NCI-H446 treated with DMSO at 0.1 percent for 48 hours (cell line): ENCODE data around the gene USP37.
A peak's percentile ranks its signal among the peaks of the same experiment; 100 is the strongest.

Experiments used
- DNase-seq: peaks from one replicate; lab custom pipeline; 2025; lab: John Stamatoyannopoulos, UW

Gene USP37

DNA sequence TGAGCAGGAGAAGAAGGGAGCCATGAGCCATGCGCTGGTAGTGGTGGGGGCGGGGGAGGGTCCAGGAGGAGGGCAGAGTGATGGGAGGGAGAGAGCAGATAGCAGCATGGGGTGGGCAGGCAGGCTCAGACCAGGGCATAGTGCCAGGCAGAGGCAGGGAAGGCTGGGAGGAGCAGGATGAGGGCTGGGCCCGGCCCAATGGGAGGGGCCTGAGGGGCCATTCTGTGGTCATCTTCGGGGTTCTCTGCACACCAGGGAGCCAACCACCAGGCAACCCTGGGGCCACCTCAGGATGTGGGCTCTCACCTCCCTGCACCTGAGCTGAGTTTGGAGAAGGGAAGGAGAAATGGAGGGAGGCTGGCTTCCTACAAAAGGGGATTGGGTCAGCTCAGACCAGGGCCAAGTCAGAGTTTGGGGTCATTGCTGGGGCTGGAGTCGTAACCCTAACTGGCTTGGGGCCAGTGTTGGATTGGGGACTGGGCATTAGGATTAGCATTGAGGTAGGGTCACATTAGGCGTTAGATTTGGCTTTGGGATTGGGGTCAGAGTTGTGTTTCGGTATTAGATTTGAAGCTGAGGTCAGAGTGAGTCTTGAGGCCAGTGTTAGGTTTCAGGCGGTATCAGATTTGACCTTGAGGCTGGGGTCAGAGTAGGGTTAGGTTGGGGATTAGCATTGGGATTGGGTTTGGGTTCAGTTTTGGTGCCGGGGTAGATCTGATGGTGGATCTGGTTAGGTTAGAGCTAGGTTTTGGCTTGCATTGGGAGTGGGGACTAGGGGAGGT, 138.0 kb downstream of the USP37 start:
- DNase-seq, result no peak

DNA sequence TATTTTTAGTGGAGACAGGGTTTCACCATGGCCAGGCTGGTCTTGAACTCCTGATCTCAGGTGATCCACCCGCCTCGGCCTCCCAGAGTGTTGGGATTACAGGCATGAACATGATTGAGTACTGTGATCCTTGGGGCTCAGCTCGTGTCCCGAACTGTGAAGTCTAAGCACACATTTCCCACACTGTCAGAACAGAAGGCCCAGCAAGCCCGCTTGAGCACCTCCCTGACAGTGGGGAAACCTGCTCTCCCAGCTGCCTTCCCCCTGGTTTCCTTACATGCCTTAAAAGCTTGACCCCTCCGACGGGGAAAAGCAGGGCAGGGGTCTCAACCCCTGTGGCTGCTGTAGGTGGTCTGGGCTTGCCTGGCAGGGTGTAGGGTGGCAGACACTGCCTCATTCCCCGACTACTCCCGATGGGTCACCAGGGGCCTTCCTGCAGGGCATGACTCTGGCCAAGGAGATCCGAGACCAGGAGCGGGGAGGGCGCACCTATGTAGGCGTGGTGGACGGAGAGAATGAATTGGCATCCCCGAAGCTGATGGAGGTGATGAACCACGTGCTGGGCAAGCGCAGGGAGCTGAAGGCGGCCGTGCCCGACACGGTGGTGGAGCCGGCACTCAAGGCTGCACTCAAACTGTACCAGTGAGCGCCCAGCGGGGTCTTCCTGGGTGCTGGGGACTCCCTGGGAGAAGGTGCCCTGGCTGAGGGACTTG, 139.1 kb downstream of the USP37 start:
- no peak for DNase-seq

DNA sequence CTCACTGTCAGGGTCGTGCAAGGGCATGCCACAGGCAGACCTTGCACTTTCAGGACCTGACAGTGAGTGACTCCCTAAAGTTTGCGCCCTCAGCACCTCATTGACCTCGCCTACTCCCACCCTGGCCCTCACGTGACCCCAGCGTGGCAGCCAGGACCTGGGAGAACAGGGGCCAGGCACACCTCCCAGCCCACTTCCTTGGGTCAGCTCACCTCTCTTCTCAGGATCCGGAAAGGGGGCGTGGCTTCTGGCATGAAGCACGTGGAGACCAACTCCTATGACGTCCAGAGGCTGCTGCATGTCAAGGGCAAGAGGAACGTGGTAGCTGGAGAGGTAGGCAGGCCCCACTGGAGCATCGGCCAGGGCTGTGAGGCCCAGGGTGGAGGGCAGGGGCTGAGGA, 140.4 kb downstream of the USP37 start:
- DNase-seq, result no peak

DNA sequence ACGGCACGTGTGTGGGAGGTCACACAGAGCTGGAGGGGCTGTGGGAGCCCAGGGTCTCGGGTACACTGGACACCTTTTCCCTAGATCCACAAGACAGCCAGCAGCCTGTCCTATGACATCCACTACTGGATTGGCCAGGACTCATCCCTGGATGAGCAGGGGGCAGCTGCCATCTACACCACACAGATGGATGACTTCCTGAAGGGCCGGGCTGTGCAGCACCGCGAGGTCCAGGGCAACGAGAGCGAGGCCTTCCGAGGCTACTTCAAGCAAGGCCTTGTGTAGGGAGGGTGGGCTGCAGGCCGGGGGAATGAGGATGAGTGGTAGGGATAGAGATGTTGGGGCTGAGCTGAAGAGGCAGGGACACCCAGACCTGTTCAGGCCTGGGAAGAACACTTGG, 142.6 kb downstream of the USP37 start:
- DNase-seq, result no peak

DNA sequence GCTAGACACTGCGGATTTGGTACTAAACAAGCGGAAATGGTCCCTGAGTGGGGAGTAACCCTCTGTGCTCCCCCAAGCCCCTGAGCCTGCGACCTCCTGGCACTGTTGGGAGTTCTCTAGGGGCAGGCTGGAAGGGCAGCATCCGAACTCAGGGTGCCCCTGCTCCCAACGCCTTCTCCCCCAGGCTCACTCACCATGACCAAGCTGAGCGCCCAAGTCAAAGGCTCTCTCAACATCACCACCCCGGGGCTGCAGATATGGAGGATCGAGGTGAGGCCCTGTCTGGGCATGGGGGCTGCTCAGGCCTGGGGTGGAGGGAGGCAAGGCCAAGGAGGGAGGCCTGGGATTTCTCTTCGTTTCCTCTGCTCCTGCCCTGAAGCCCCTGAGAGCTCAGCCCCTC, 144.6 kb downstream of the USP37 start:
- no peak for DNase-seq

DNA sequence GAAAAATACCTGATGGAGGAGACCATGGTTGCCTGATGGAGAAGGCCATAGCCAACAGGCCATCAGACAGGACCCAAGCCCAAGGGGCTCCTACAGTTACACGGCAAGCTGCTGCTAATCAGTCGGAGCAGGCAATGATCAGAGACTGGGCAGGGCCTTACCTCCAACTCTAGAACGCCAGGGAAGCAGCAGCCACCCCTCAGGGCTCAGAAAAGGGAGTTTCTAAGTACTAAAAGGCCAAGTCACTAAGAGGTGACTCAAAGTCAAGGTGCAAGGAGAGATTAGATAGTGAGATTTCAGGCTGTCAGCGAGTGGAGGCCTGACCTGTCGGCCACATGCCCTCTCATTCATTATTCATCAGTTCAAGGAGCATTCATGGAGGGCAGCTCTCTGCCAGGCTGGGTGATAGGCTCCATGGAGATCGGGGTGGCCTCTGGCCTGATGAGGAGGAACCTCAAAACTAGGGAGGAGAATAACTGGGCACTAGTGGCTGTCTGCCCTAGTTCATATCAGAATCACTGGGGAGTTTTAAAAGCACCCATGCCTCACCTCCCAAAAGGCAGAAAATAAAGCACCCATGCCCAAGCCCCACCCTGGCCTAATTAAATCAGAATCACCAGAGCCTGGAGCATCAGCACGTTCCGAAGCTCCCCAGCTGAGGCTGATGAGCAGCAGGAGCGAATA, 145.6 kb downstream of the USP37 start:
- no peak for DNase-seq

DNA sequence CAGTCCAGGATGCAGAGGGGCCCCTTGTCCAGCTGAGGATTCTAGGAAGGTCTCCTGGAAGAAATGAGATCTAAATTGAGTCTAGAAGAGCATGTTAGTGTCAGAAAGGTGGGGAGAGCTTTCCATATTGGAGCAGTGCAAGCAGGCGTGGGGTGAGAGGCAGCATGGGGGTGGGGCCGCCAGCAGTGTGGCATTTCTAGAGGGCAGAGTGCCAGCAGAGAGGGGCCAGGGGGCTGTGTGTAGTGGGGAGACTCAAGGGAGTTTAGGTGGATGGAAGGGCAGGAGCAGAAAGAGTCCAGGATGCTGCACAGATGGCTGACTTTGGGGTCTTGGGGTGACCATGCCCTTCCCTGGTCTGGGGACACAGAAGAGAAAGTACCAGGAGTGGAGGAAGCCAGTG, 147.1 kb downstream of the USP37 start:
- no peak for DNase-seq

DNA sequence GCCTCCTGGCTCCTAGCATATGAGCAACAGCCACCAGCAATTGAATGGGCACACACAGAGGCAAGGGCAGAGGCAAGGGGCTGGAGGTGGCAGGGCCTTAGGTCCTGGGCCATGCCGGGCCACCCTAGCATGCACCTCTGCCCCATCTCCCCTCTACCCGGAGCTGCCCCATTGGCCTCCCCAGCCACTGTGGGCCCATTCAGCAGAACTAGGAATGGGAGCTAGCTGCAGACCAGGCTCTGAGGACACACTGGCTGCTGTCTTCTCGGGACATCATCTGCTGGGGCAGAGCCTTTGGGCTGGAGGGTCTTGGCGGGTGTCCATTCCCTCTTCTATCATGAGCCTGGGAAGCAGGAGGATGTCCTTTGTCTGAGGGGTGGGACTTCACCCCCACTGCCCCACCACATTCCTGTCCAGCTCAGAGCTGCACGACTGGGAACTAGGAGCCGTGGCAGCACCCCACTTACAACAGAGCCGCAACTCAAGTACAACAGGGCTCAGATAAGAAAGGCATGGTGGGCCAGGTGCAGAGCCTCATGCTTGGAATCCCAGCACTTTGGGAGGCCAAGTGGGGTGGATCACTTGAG, 148.4 kb downstream of the USP37 start:
- DNase-seq, result no peak

DNA sequence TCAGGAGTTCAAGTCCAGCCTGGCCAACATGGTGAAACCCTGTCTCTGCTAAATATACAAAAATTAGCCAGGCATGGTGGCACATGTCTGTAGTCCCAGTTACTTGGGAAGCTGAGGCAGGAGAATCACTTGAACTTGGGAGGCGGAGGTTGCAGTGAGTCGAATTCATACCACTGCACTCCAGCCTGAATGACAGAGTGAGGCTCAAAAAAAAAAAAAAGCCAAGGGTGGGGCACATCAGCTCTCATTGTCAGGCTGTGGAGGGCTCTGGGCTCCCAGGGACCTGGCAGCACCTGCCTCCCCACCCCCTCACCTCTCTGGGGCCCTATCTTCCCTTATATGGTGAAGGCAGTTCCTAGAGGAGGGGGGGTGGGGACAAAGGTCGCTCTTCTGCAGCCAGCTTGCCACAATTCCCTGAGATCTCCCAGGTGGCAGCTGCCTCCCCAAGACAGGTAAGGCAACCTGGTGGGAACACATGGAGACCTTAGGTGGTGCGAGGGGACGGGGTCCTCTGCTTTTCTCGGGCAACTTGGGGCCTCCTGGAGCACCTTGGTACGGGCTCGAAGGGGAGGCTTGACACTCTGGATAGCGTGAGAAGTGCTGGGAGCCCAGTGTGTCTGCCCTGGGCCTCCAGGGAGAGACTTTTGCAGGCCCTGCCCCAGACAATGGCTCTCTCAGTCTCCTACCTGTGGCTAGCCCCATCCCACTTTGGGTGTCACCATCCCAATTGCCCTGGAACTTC, 149.3 kb downstream of the USP37 start, which contains the start of gene VIL1:
Gene VIL1, plus strand, starts transcription at position 407 of the 742 bp plus-strand sequence. CDS start 4,656 bp downstream, outside the sequence.
- DNase-seq, result no peak

DNA sequence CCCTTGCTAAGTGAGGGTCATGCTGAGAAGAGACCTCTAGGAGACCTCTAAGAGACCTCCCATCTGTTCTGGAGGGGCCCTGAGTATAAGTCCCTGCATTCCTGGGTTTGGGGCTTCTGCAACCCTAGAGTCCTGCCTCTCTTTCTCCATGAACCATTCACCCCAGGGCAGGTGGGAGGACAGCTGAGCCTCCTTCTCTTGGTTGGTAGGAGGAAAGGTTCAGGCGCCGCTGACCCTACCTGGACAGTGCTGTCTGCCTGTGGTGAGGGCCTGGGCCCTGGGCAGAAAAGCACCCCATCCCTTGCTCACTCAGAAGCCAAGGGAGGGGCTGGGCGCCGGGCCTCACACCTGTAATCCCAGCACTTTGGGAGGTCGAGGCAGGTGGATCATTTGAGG, 149.8 kb downstream of the USP37 start:
- no peak for DNase-seq

DNA sequence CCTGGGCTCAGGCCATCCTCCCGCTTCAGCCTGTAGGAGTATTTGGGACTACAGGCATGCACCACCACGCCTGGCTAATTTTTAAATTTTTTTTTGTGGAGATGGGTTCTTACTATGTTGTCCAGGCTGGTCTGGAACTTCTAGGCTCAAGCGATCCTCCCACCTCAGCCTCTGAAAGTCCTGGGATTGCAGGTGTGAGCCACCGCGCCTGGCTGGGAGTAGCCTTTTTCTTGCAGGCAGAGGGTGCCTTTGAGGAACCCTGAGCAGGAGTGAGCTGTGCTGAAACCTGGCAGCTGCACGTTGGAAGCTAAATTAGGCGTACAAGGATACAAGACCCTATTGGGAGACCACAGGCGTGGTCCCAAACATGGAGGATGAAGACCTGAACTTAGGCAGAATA, 160.4 kb downstream of the USP37 start:
- no peak for DNase-seq

DNA sequence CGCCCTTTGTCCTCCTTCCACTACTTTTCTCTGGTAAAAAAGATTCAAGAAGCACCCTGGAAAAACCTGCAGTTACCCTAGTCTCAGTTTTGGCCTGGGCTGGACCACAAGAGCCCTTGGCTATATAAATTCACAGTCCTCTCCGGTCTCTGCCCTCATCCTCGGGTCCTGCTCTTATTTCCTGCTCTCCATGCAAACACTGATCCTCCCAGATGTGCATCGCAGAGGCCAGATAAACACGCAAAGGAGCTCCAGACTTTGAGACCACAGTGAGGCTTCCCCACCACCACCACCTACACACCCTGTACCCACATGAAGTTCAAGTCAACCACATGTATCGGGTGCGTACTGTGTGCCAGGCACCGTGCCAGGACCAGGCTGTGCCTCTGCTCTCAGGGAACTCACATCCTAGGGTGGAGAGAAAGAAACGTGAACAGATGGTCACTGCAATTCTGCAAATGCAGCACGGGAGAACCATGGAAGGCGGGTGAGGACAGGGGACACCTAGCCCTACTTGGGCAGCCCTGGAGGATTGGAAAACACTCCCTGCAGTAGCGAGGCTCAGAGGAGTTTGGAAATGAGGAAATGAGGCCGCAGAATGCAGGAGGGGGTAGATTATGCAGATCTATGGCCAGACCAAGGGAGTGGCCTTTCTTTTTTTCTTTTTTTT, 161.1 kb downstream of the USP37 start:
- DNase-seq, result peak; percentile 65

DNA sequence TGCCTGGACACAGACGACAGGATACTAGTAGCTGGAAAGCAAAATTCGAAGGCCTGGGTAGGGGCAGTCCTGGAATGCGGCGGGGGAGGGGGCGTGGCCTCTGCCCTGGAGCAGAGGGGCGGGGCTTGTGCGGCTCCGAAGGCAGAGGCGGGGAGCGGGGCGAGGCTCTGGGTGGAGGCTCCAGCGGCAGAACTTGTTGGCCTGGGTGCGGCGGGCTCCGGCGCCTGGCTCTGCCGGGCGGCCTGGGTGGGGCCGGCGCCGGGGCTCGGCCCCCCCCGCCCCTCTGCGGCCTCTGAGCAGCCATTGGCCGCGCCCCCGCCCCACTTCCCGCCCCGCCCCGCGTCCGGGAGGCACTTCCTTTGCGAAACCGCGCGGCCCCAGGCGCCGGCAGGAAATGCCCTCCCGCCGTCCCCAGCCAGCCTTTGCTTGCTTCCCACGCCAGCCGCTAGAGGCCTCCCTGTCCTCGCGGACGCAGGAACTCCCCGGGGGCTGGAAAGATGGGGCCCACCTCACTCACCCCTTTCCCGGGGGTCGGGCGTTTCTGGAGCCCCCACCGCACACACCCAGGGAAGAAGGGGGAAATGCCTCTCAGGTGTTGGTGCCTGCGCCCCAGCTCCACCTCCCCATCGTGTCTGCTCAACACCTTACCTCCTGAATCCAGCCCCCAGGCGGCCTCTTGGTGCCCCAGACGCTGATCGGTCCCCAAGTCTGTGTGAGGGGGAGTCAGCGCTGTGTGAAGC, 161.8 kb downstream of the USP37 start:
- peak; percentile 89 for DNase-seq

DNA sequence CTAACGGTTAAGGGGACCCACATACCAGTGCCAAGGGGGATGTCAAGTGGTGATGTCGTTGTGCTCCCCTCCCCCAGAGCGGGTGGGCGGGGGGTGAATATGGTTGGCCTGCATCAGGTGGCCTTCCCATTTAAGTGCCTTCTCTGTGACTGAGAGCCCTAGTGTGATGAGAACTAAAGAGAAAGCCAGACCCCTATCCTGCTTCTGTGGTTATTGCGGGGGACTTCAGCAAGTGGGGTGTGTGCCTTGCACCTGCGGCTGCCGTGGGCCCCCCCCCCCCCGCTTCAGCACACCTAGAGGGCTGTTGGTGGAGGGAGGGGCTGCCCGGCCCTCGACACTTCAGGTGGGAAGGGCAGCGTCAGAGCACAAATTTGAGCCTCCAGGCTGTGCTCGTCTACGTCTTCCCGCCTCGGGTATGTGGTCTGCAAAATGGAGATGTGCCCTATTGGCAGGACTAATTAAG, 162.4 kb downstream of the USP37 start:
- DNase-seq, result no peak

DNA sequence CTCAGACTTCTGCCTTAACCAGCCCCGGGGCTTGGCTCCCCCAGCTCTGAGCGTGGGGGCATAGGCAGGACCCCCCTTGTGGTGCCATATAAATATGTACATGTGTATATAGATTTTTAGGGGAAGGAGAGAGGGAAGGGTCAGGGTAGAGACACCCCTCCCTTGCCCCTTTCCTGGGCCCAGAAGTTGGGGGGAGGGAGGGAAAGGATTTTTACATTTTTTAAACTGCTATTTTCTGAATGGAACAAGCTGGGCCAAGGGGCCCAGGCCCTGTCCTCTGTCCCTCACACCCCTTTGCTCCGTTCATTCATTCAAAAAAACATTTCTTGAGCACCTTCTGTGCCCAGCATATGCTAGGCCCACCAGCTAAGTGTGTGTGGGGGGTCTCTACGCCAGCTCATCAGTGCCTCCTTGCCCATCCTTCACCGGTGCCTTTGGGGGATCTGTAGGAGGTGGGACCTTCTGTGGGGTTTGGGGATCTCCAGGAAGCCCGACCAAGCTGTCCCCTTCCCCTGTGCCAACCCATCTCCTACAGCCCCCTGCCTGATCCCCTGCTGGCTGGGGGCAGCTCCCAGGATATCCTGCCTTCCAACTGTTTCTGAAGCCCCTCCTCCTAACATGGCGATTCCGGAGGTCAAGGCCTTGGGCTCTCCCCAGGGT, 162.9 kb downstream of the USP37 start:
- DNase-seq, result no peak

DNA sequence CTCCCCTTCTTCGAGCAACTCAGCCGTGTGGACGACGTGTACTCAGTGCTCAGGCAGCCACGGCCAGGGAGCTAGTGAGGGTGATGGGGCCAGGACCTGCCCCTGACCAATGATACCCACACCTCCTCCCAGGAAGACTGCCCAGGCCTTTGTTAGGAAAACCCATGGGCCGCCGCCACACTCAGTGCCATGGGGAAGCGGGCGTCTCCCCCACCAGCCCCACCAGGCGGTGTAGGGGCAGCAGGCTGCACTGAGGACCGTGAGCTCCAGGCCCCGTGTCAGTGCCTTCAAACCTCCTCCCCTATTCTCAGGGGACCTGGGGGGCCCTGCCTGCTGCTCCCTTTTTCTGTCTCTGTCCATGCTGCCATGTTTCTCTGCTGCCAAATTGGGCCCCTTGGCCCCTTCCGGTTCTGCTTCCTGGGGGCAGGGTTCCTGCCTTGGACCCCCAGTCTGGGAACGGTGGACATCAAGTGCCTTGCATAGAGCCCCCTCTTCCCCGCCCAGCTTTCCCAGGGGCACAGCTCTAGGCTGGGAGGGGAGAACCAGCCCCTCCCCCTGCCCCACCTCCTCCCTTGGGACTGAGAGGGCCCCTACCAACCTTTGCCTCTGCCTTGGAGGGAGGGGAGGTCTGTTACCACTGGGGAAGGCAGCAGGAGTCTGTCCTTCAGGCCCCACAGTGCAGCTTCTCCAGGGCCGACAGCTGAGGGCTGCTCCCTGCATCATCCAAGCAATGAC, 163.6 kb downstream of the USP37 start:
- no peak for DNase-seq

DNA sequence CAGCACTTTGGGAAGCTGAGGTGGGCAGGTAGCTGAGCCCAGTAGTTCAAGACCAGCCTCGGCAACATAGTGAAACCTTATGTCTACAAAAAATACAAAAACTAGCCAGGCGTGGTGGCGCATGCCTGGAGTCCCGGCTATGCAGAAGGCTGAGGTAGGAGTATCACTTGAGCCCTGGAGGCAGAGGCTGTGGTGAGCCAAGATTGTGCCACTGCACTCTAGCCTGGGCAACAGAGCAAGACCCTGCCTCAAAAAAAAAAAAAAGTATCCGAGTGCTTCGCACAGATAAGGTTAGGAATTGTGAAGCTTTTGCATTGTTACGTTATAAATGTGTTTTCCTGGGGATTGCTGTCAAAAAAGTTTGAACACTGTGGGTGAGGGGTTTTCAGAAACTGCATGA, 164.3 kb downstream of the USP37 start:
- no peak for DNase-seq

DNA sequence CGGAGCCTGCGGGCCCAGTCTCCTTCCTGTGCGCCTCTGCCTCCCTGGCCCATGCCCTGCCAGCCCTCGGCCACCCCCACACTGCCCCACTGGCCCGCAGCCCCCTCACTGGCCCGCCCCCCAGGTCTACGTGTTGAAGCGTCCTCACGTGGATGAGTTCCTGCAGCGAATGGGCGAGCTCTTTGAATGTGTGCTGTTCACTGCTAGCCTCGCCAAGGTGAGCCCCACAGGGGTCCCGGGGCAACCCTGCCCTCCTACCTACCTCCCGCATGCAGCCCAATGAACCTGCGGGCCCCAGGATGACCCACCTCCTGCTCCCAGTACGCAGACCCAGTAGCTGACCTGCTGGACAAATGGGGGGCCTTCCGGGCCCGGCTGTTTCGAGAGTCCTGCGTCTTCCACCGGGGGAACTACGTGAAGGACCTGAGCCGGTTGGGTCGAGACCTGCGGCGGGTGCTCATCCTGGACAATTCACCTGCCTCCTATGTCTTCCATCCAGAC, 165.2 kb downstream of the USP37 start:
- no peak for DNase-seq

DNA sequence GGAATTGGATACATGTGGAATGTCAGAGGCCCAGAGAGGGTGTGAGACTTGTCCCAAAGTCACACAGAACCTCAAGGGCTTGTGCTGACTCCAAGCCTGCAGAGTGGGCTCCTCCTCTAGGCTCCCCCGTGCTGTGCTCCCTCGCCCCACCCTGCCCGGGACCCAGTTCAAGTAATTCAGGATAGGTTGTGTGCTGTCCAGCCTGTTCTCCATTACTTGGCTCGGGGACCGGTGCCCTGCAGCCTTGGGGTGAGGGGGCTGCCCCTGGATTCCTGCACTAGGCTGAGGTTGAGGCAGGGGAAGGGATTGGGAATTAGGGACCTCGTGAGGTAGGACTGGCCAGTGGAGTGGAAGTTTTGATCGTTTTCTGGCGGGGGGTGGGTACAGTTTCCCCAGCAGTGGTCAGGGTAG, 165.7 kb downstream of the USP37 start:
- no peak for DNase-seq
